ENCODE data around the gene DPP7.
A peak's percentile ranks its signal among the peaks of the same experiment; 100 is the strongest.

DPP7 gene

DNA sequence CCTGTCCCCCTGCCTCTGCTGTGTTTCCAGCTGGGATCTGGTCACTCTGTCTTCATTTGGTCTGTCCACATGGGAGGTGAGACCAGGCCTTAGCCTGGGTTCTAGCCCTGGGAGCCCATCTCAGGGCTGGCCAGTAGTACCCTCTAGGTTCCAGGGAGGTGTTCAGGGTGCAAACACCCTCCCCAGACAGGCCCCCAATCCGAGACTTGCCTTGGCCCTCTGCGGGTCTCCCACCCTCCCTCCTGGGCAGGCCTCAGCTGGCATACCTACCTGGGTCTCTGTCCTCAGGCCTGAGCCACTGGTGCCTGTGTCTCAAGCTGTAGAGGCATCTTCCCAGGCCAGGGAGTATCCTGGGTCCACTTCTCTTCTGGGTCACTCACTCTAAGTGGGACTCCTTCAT, 43.3 kb downstream of the DPP7 start:
- H3K9me3 ChIP-seq (replicated peaks in 1 of 11) = no peaks in the 10 kb centered on the region
- H3K4me1 ChIP-seq = peaks cover 68 to 94% (median 75%) of the 10 kb centered on the region in 10 experiments
- peak overlapping the region; percentile 87 to 100 (median 97) for H3K4me2 ChIP-seq
- H3K4me3 ChIP-seq = peak overlapping the region; percentile 53 to 86 (median 73); a peak in 17 of 20 replicates
- peak overlapping the region in 10 of 11 experiments; percentile 33 to 82 (median 67); a peak in 15 of 22 replicates for H3K27ac ChIP-seq
- peak overlapping the region; percentile 60 to 84 (median 73); a peak in 20 of 22 replicates for H3K9ac ChIP-seq
- TF ChIP-seq Cebpa-rat (IDR thresholded peaks at IDR 0.05) = no peak
- H3K36me3 ChIP-seq = peaks cover 0 to 7% (median 3%) of the 10 kb centered on the region in 11 experiments; a peak in 10 of 22 replicates
- H4K20me1 ChIP-seq = peaks cover 0 to 39% (median 37%) of the 10 kb centered on the region in 11 experiments; a peak in 18 of 22 replicates
- H3K27me3 ChIP-seq = no peaks in the 10 kb centered on the region

DNA sequence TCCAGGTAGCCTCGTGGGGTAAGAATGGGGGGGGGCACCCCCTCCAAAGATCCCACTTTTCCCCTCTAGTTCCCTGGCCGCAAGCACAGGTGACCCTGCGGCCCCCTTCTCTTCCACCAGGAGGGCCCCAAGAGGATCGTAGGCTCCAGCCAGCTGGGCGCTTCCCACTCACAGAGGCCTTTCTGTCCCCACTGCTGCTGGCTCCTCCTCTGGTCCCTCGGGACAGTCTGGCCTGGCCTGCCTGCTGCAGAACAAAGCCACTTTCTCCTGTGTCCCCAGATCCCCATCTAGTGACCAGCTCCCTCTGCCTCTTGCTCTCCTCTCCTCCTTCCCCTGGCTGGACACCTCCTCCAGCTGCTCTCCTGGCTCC, 43.6 kb downstream of the DPP7 start:
- Histone ChIP-seq H3K9ac (peak overlapping the region; percentile 60 to 84 (median 73)), H3K27ac (peak overlapping the region in 10 of 11 experiments; percentile 33 to 82 (median 67); a peak in 17 of 22 replicates), H3K4me1 (peaks cover 65 to 90% (median 73%) of the 10 kb centered on the region in 10 experiments), H3K9me3 (replicated peaks in 1 of 11) (no peaks in the 10 kb centered on the region), H3K4me3 (peak overlapping the region; percentile 53 to 86 (median 73)), H4K20me1 (peaks cover 0 to 43% (median 41%) of the 10 kb centered on the region in 11 experiments; a peak in 18 of 22 replicates), H3K36me3 (peaks cover 0 to 10% (median 7%) of the 10 kb centered on the region in 11 experiments; a peak in 13 of 22 replicates), H3K4me2 (peak overlapping the region; percentile 87 to 100 (median 97)), H3K27me3 (no peaks in the 10 kb centered on the region)
- TF ChIP-seq Cebpa-rat (IDR thresholded peaks at IDR 0.05) = no peak

DNA sequence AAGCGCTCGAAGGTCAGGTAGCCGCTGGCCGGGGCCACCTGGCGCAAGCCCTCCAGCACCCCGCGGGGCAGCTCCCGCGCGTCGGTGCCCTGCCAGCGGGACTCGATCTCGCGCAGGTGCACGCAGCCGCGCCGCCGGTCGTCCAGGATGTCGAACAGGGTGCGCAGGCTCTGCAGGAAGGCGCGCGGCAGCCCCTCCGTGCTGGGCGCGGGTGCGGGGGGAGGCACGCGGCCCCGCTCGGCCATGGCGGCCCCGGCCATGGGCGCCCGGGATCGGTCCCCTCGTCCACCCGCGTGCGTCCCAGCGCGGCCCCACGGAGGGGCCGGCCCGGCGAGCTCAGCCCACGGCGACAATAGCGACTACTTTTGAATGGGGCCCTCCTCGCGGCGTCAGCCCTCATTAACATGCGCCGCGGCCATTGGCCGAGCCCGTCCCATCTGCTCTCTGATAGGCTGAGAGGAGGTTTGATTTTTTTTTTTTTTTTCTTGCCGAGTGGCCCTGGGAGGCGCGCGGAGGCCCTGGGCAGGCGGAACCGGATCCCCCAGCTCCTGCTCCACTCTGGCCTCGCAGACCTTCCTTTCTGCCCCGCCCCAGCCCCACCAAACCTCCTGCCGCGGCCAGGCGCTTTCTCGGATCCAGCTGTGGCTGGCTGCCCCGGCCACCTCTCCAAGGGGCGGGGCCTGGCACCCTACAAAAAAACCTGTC, 44.2 kb downstream of the DPP7 start, which contains the start of gene SAPCD2:
TSS of gene SAPCD2 (minus strand) at position 357 of the 705 bp plus-strand sequence. CDS start at position 260, 97 bp downstream.
- no peaks in the 10 kb centered on the region for H3K27me3 ChIP-seq

DNA sequence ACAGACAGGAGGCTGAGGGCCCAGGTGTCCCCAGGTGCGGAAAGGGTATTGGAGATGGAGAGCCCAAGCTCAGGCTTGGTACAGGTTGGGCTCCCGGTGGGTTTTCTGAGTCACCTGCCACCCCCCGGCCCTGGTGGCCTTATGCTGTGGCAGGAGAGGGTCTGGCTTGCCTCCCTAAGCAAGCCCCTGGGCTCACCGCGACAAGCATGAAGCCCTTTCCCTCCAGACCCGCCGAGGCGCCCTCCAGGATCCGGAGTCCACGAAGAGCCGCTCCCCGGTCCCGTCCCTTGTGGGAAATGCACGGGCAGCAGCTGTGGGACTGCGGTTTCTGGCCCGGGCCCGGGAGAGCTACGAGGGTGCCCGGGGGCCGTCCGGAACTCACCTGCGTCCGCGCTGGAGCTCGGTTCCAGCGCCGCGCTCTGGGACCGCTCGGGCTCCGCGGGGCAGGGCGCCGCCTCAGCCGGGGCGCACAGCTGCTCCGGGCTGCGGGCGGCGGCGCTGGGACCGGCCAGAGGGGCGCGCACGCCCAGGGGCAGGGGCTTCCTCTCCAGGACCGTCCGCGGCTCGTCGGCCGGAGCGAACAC, 44.9 kb downstream of the DPP7 start:
- no peaks in the 10 kb centered on the region for H3K9me3 ChIP-seq (replicated peaks in 1 of 11)
- H3K27me3 ChIP-seq = no peaks in the 10 kb centered on the region
- H3K9ac ChIP-seq = peak overlapping the region; percentile 43 to 84 (median 73); a peak in 21 of 22 replicates
- H3K36me3 ChIP-seq = peaks cover 0 to 23% (median 20%) of the 10 kb centered on the region in 11 experiments; a peak in 16 of 22 replicates
- peak overlapping the region; percentile 87 to 100 (median 97) for H3K4me2 ChIP-seq
- peak overlapping the region in 9 of 11 experiments; percentile 62 to 82 (median 68); a peak in 18 of 22 replicates for H3K27ac ChIP-seq
- peak overlapping the region; percentile 53 to 86 (median 73) for H3K4me3 ChIP-seq
- peaks cover 52 to 77% (median 60%) of the 10 kb centered on the region in 10 experiments for H3K4me1 ChIP-seq
- TF ChIP-seq Cebpa-rat (IDR thresholded peaks at IDR 0.05) = no peak
- peaks cover 0 to 56% (median 50%) of the 10 kb centered on the region in 11 experiments; a peak in 18 of 22 replicates for H4K20me1 ChIP-seq

More for the DNA sequence above, 44.2 kb downstream of the DPP7 start, which contains the start of gene SAPCD2:
- Histone ChIP-seq H3K4me1 (peaks cover 59 to 85% (median 67%) of the 10 kb centered on the region in 10 experiments), H3K9ac (peak within 1 kb of the TSS; percentile 60 to 84 (median 73)), H3K9me3 (replicated peaks in 1 of 11) (no peaks in the 10 kb centered on the region), H3K36me3 (peaks cover 0 to 16% (median 12%) of the 10 kb centered on the region in 11 experiments; a peak in 14 of 22 replicates), H3K27ac (peak within 1 kb of the TSS in 10 of 11 experiments; percentile 33 to 82 (median 68); a peak in 19 of 22 replicates), H3K4me2 (peak within 1 kb of the TSS; percentile 87 to 100 (median 97)), H3K4me3 (peak within 1 kb of the TSS; percentile 53 to 86 (median 73)), H4K20me1 (peaks cover 0 to 49% (median 45%) of the 10 kb centered on the region in 11 experiments; a peak in 18 of 22 replicates)
- no peak for TF ChIP-seq Cebpa-rat (IDR thresholded peaks at IDR 0.05)

DNA sequence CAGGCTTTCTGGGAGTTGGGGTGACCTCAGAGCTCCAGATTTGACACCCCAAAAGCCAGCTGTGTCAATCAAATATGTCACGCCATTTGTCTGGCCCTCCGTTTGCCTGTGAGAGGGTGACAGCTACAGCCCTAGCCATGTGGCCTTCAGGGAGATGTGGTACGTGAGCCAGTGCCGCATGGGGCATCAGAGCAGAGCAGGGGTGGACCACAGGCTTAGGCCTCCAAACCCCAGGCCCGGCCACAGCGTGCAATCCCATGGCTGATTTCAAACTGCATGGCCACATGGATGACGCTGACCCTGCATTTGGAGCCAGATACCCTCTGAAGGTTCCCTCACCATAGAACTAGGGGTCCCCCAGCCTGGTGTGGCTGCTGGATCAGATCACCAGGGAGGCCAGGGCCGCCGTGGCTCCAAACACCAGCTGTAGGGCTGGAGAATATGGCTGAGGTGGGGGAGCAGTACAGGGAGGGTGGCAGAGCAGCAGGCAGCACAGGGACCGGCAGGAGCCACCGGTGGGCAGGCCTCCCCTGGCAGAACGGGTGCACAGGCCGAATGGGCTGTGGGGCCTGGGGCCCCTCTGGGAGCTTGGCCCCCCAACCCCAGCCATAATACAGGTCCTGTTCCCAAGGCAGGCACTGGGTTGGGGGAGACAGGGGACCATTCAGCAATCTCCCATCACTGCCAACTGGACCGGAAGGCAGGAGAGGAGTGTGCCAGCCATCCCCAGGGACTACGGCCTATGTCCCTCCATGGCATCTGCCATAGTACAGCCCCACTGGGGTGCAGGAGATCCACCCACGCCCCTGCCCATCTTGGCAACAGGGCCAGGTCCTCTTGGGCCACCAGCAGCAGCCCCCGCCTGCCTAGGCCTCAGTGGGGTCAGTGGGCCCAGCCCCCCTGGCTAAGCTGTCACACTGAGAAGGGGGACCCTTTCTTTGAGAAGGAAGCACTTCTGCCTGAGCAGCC, 45.7 kb downstream of the DPP7 start:
- peak overlapping the region; percentile 53 to 86 (median 73) for H3K4me3 ChIP-seq
- H3K36me3 ChIP-seq = peaks cover 0 to 29% (median 26%) of the 10 kb centered on the region in 11 experiments; a peak in 16 of 22 replicates
- peak overlapping the region in 4 of 11 experiments; percentile 3 to 76 (median 67); a peak in 5 of 22 replicates for H3K27ac ChIP-seq
- peaks cover 44 to 71% (median 52%) of the 10 kb centered on the region in 10 experiments for H3K4me1 ChIP-seq
- peaks cover 0 to 64% (median 56%) of the 10 kb centered on the region in 11 experiments; a peak in 18 of 22 replicates for H4K20me1 ChIP-seq
- H3K9ac ChIP-seq = peak overlapping the region; percentile 43 to 84 (median 73); a peak in 20 of 22 replicates
- no peaks in the 10 kb centered on the region for H3K27me3 ChIP-seq
- H3K9me3 ChIP-seq (replicated peaks in 1 of 11) = no peaks in the 10 kb centered on the region
- peak overlapping the region; percentile 87 to 100 (median 97) for H3K4me2 ChIP-seq
- no peak for TF ChIP-seq Cebpa-rat (IDR thresholded peaks at IDR 0.05)

DNA sequence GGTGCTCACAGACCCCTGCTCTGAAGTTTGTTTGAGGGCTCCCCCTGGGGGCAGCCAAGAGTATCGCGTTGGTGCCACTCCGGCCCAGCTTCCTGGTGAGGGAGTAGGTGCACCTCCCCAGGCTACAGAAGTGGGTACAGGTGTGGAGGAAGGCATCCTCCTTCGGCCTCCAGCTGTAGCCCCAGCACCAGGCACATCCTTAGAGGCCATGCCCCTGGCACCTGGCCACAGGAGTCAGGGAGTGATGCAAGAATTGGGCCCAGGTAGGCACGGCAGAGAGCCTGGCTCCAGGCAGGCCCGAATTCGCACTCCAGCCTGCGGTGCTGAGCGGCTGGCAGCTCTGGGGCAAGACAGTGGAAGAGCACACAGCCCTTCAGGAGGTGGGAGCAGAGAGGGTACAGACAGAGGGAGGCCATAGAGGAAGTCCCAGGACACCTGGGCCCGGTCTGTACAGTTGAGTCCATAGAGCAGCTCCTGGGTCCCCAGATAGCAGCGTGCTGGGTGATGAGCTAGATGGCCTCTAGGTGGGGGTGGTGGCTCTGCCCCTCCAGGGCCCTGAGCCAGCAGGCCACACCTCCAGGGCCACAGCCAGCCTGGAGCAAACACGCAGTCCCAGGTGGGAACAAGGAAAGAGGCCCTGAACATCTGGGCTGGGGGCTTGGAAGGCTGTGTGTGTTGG, 46.5 kb downstream of the DPP7 start:
- TF ChIP-seq Cebpa-rat (IDR thresholded peaks at IDR 0.05) = no peak
- Histone ChIP-seq H3K27me3 (no peaks in the 10 kb centered on the region), H3K4me2 (peak overlapping the region; percentile 87 to 100 (median 97)), H3K36me3 (peaks cover 0 to 38% (median 34%) of the 10 kb centered on the region in 11 experiments; a peak in 17 of 22 replicates), H3K4me3 (peak overlapping the region in 8 of 10 experiments; percentile 72 to 86 (median 76); a peak in 11 of 20 replicates), H3K27ac (peak overlapping the region in 2 of 11 experiments; percentile 4 to 8; a peak in 1 of 22 replicates), H3K9ac (peak overlapping the region in 7 of 11 experiments; percentile 68 to 84 (median 77); a peak in 11 of 22 replicates), H4K20me1 (peaks cover 0 to 70% (median 65%) of the 10 kb centered on the region in 11 experiments; a peak in 18 of 22 replicates), H3K4me1 (peaks cover 37 to 67% (median 44%) of the 10 kb centered on the region in 10 experiments), H3K9me3 (replicated peaks in 1 of 11) (no peaks in the 10 kb centered on the region)

DNA sequence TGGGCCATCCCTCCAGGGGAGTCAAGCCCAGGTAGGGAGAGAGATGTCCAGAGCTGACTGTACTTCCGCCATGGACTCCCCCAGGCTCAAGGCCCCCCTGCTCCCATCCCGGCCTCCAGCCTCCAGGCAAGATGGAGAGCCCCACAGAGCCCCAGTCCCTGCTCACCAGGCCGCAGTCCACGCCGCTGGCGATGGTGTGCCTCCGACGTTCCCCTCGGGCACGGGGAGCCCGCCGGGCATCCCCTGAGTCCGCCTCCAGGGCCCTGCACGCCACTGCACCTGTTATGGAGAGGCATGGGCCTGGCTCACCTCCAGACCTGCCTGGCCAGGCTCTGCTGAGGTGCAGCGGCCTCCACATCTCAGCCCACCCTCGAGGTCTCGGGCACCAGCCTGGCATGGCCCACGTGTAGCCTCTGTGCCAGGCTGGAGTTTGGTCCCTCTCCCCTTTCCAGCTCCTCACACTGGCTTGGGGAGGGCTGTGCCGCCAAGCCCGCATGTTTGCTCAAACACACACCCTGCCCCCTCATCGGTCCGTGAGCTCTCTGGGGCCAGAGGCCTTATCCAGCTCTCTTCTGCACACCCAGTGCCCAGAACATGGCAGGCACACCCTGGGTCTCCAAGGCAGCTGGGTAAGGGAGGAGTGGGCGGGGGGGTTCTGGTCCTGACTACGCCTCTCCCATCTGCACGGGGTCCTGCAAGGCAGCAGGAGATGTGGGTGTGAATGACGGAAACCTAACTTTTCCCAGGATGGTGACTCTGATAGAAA, 48.3 kb downstream of the DPP7 start:
- Histone ChIP-seq H3K4me3 (no peak overlapping the region), H3K9me3 (replicated peaks in 1 of 11) (no peaks in the 10 kb centered on the region), H3K4me1 (peaks cover 28 to 55% (median 40%) of the 10 kb centered on the region in 10 experiments), H3K4me2 (no peak overlapping the region), H4K20me1 (peaks cover 0 to 72% (median 66%) of the 10 kb centered on the region in 11 experiments; a peak in 18 of 22 replicates), H3K36me3 (peaks cover 0 to 44% (median 36%) of the 10 kb centered on the region in 11 experiments; a peak in 17 of 22 replicates), H3K27ac (no peak overlapping the region), H3K9ac (peak overlapping the region in 1 of 11 experiments; percentile 5; a peak in 1 of 22 replicates), H3K27me3 (no peaks in the 10 kb centered on the region)
- TF ChIP-seq Cebpa-rat (IDR thresholded peaks at IDR 0.05) = no peak

All from BLaER1 treated with 17β-estradiol and CSF1 and Interleukin-3, amounts not matched to agents 10 nM and 100 nM (cell line).